H1 (cell line): ENCODE measurements around the gene CBLN1. TPM values are rescaled to one million over a fixed set of nuclear protein-coding genes. Genes with fewer than 3 reads are reported as not detected.

ENCODE experiments used
- EZH2 ChIP-seq: fragments of 200-600 bp; sonication (generic); IDR thresholded peaks from 2 replicates; pipeline ENCODE4 v1.7.1; 2012; ENCODE audit warnings: low read depth, mild to moderate bottlenecking, moderate library complexity, low read length, inconsistent platforms; ENCODE audit not compliant: severe bottlenecking
- GTF2F1 ChIP-seq: IDR thresholded peaks from 2 replicates; pipeline ENCODE4 v1.6.1; 2012; ENCODE audit warnings: low read depth, low read length, improper control_type of control experiment, borderline replicate concordance
- KDM4A ChIP-seq: IDR thresholded peaks from one replicate; pipeline ENCODE4 v1.7.1; 2012; ENCODE audit warnings: low read depth, mild to moderate bottlenecking, moderate library complexity, low read length, inconsistent platforms; ENCODE audit not compliant: severe bottlenecking
- NRF1 ChIP-seq: IDR thresholded peaks from 2 replicates; pipeline ENCODE4 v1.6.1; 2011; ENCODE audit warnings: mild to moderate bottlenecking, low read depth, low read length, improper control_type of control experiment
- PHF8 ChIP-seq: fragments of 200-600 bp; sonication (generic); conservative IDR thresholded peaks from 2 replicates; pipeline ENCODE4 v1.7.1; 2012; ENCODE audit warnings: low read depth, mild to moderate bottlenecking, inconsistent platforms, low read length, moderate library complexity
- POLR2A ChIP-seq, 2 experiments: IDR thresholded peaks; 1 replicate in 1 of 2; 2 replicates in 1 of 2; pipeline ENCODE4 v1.6.1; 2011; ENCODE audit warnings: low read depth in 2 of 2, low read length in 2 of 2, mild to moderate bottlenecking in 2 of 2; ENCODE audit errors: control extremely low read depth in 1 of 2
- SAP30 ChIP-seq: fragments of 300-600 bp; sonication (generic); IDR thresholded peaks from 2 replicates; pipeline ENCODE4 v1.7.1; 2012; ENCODE audit warnings: low read length, moderate library complexity, mild to moderate bottlenecking, inconsistent platforms; ENCODE audit not compliant: insufficient read depth, insufficient replicate concordance
- SIN3A ChIP-seq, 2 experiments: IDR thresholded peaks in 1 of 2; conservative IDR thresholded peaks in 1 of 2; 2 replicates each; pipeline ENCODE4 v1.6.1; 2011 to 2012; ENCODE audit warnings: low read length in 2 of 2, improper control_type of control experiment in 1 of 2, low read depth in 1 of 2, mild to moderate bottlenecking in 1 of 2
- TAF7 ChIP-seq: optimal IDR thresholded peaks from 2 replicates; pipeline ENCODE3; 2011; ENCODE audit warnings: low read depth, mild to moderate bottlenecking, inconsistent platforms, low read length, moderate library complexity, borderline replicate concordance
- YY1 ChIP-seq: IDR thresholded peaks from 2 replicates; pipeline ENCODE4 v1.6.1; 2011; ENCODE audit warnings: low read depth, mild to moderate bottlenecking, low read length
- polyA plus RNA-seq, 7 experiments: library from polyadenylated mRNA; depleted of rRNA in 3 of 7; stranded (reverse) in 5 of 7; unstranded in 2 of 7; fragments of >200 nt in 5 of 7; fragments of 200-250 nt in 2 of 7; gene quantifications; 1 replicate in 5 of 7; 2 replicates in 1 of 7; 4 replicates in 1 of 7; pipeline versions ENCODE4 v1.2.1 to v1.2.3, GENCODE V29; 2011 to 2013; ENCODE audit warnings: missing spikeins in 2 of 7, mixed read lengths in 2 of 7
- total RNA-seq: library from RNA; stranded (reverse); fragmentation: NEBNext Ultra II Directional; extraction: Animal tissue kit (Norgen Biotek cat#: 25700); gene quantifications from 2 replicates; pipeline ENCODE4 v1.2.1, GENCODE V29; 2021
- TF ChIP-seq, protein P1 (sequence below): IDR thresholded peaks from 2 replicates; pipeline ENCODE4 v1.6.1; 2012; ENCODE audit warnings: low read length, inconsistent platforms
- TF ChIP-seq, protein P2 (sequence below): IDR thresholded peaks from 2 replicates; pipeline ENCODE4 v1.6.1; 2012; ENCODE audit warnings: inconsistent platforms

Gene CBLN1
- total and polyA plus RNA-seq, 2 of the 8 experiments (the other 6 are each of a cell fraction or from before 2014, with no cell fraction given): 0.97 to 7.1 TPM

DNA sequence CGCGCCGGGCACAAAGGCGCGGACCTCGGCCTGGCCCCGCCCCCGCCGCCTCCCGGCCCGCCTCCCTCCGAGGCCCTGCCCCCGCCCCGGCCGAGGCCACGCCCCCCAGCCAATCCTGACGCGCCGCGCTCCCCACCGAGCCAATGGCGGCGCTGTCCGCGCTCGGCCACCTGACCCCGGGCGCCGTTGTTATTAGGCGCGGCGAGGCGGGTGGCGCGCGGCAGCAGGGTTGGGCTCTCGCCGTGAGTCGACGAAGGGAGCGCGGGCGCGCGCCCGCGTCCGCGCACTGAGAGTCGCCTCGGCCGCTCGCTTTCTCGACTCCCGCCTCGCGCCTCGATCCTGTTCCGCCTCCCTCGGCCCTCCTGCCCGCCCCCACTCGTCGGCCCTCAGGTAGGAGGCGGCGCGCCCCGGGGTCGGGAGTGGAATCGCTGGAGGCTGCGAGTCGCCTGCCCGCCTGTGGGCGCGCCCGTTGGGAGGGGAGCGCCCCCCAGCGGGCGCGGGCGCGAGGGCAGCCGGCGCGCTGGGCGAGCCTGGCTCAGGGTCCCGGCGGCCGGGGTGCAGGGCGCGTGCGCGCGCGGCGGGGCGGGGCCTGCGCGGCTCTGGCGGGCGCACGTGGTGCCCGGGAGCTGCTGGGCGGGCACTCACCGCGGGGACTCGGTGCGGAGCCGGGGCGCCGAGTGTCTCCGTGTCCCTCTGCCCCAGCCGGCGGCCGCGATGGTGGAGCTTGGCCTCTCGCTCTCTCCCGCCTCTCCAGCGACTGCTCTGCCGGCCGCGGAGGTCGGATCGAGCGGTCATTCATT, 405 bp upstream of the CBLN1 start (continued):
- TF ChIP-seq EZH2 (no peak), POLR2A (IDR thresholded peaks at IDR 0.05; ENCODE audit: control extremely low read depth in 1 of 2, low read depth in 2 of 2, low read length in 2 of 2) (no peak), GTF2F1 (no peak), SIN3A (conservative IDR thresholded peaks at IDR 0.05 in 1 of 2, IDR thresholded peaks at IDR 0.05 in 1 of 2; ENCODE audit: low read depth in 1 of 2, low read length in 2 of 2) (0 out of 4 replicates have a peak, but pooled peaks of 1 of the 2 experiments have one; percentile 29), NRF1 (peak; percentile 37; the same call in 1 of the 2 replicates), TAF7 (no peak), PHF8 (peak; percentile 52), KDM4A (peak; percentile 75), YY1 (0 out of 2 replicates have a peak, but pooled peaks have one; percentile 9), SAP30 (no peak)
- TF ChIP-seq, protein P1, sequence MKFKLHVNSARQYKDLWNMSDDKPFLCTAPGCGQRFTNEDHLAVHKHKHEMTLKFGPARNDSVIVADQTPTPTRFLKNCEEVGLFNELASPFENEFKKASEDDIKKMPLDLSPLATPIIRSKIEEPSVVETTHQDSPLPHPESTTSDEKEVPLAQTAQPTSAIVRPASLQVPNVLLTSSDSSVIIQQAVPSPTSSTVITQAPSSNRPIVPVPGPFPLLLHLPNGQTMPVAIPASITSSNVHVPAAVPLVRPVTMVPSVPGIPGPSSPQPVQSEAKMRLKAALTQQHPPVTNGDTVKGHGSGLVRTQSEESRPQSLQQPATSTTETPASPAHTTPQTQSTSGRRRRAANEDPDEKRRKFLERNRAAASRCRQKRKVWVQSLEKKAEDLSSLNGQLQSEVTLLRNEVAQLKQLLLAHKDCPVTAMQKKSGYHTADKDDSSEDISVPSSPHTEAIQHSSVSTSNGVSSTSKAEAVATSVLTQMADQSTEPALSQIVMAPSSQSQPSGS: no peak
- TF ChIP-seq, protein P2, sequence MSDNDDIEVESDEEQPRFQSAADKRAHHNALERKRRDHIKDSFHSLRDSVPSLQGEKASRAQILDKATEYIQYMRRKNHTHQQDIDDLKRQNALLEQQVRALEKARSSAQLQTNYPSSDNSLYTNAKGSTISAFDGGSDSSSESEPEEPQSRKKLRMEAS: peak; percentile 73
